ENCODE measurements around the gene KIF14.
"Not testable (repeated sequence)": the region's sequence is repeated elsewhere in the genome, so short reads cannot be mapped to it uniquely, and the experiment has no call there.

KIF14 gene

GRCh38 chr1:200528858-200529606 lies 91.5 kb downstream of the KIF14 start:
- no peaks in the 10 kb centered on the region for H3K36me3 ChIP-seq
- H3K27me3 ChIP-seq (ENCODE audit: insufficient read depth, low read depth, severe bottlenecking), result no peaks in the 10 kb centered on the region
- no peak overlapping the region for H3K27ac ChIP-seq
- H3K9me3 ChIP-seq (ENCODE audit: severe bottlenecking), result peaks cover 3% of the 10 kb centered on the region
- H3K4me3 ChIP-seq (ENCODE audit: low read depth, low read length), result no peak overlapping the region
- TF ChIP-seq CTCF (IDR thresholded peaks at IDR 0.05; ENCODE audit: low read depth, low read length), result no peak
- DNase-seq, result no peak

GRCh38 chr1:200527670-200528069 lies 92.9 kb downstream of the KIF14 start:
- H3K36me3 ChIP-seq, result no peaks in the 10 kb centered on the region
- H3K27me3 ChIP-seq (ENCODE audit: insufficient read depth, low read depth, severe bottlenecking), result no peaks in the 10 kb centered on the region
- H3K4me3 ChIP-seq (ENCODE audit: low read depth, low read length), result no peak overlapping the region
- no peak overlapping the region for H3K27ac ChIP-seq
- peaks cover 3% of the 10 kb centered on the region for H3K9me3 ChIP-seq (ENCODE audit: severe bottlenecking)
- DNase-seq, result no peak
- TF ChIP-seq CTCF (IDR thresholded peaks at IDR 0.05; ENCODE audit: low read depth, low read length), result no peak

DNA sequence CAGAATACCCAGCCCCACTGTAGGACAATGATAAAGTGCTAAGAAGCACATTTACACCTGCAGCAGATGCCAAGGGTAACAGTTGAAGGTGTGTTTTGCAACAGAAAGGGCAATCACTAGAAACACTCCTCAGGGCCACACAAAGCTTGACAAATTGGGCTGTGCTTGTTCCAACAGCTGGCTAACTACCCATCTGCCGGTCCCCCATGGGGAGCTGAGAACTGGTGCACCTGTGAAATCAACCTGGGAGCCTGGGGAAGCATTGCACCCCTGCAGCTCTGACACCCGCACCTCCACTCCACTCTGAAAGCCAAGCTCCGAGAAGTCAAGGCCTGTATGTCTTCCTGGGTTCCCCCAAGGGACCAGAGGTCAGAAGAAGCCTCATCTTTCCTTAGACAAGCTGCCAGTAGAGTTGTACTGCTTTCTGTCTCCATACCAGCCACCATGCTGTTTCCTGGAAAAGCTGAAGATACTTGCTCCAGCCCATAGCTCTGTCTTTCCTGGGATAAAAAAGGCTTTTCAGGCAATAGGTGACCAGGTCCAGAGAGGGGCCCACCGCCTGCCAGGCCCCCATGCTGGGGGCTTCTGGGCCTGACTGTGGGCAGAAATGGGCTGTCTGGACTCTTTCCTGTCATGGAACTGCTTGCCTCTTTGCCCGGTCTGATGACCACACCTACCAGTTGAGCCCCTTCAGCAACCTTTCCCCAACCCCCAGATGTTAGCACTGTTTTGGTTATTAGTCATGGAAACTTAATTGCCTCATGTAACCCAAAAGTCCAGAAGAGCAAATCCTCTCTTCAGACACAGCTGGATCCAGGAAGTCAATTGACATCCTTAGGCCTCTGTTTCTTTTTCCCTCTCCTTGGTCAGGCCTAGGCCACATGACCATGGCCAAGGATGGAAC lies 93.6 kb downstream of the KIF14 start:
- Histone ChIP-seq H3K4me3 (ENCODE audit: low read depth, low read length) (no peak overlapping the region), H3K36me3 (no peaks in the 10 kb centered on the region), H3K27ac (no peak overlapping the region), H3K27me3 (ENCODE audit: insufficient read depth, low read depth, severe bottlenecking) (no peaks in the 10 kb centered on the region), H3K9me3 (ENCODE audit: severe bottlenecking) (peaks cover 3% of the 10 kb centered on the region)
- no peak for DNase-seq
- no peak for TF ChIP-seq CTCF (IDR thresholded peaks at IDR 0.05; ENCODE audit: low read depth, low read length)

DNA sequence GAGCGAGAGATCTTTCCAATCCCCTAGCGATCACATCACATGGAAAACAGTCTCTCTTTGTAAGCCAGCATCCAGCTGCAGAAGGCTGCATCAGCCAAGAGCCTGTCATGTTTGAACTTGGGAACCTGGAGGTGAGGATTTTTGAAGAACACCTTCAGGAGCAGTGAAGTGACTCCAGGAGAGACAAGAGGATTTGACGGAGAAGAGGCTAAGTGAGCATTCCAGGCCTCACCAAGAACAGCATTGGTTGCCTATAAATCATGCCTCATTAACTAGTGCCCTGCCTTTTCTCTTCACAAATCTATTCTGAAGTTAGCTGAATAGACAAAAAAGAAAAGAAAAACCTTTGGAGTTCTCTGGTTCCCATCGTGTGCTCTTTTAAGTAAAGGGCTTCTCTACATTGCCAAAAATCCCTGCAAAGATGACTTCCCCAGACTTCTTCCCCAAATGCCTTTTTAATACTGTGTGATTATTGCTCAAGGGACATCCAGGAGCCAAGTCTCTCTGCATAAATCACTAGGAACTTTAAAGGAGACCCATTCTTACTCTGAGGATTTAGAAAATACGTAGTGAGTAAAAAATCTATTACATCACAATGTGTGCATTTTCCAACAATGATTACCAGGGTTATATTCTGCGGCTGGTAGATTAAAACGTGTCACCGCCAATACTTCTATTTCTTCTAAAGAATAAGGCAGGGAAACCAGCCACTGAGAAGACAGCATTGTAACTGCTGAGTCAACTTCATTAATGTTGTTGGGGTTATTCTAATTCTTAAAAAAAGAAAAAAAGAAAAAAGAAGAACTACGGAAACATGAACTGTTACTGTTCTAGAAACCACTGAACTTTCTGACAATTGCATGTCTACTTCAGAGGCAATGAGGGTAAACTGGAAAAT lies 95.2 kb downstream of the KIF14 start:
- no peak overlapping the region for H3K4me3 ChIP-seq (ENCODE audit: low read depth, low read length)
- no peaks in the 10 kb centered on the region for H3K36me3 ChIP-seq
- no peak for DNase-seq
- TF ChIP-seq CTCF (IDR thresholded peaks at IDR 0.05; ENCODE audit: low read depth, low read length), result no peak
- H3K9me3 ChIP-seq (ENCODE audit: severe bottlenecking), result no peaks in the 10 kb centered on the region
- no peak overlapping the region for H3K27ac ChIP-seq
- H3K27me3 ChIP-seq (ENCODE audit: insufficient read depth, low read depth, severe bottlenecking), result no peaks in the 10 kb centered on the region

- not testable (repeated sequence) for H3K9me3 ChIP-seq (ENCODE audit: severe bottlenecking); DNase-seq; H3K27ac ChIP-seq; H3K36me3 ChIP-seq; H3K4me3 ChIP-seq (ENCODE audit: low read depth, low read length); H3K27me3 ChIP-seq (ENCODE audit: insufficient read depth, low read depth, severe bottlenecking)
Measured at GRCh38 chr1:200524551-200524950, 96.0 kb downstream of the KIF14 start.
